RKO (cell line): ENCODE results near the gene CYP2C18.
"Not testable (repeated sequence)": the region's sequence is repeated elsewhere in the genome, so short reads cannot be mapped to it uniquely, and the experiment has no call there.

Experiments
- DNase-seq: peaks from one replicate; pipeline ENCODE4 v3.0.0-alpha.2; 2016; ENCODE audit warnings: low spot score

Gene CYP2C18

DNA sequence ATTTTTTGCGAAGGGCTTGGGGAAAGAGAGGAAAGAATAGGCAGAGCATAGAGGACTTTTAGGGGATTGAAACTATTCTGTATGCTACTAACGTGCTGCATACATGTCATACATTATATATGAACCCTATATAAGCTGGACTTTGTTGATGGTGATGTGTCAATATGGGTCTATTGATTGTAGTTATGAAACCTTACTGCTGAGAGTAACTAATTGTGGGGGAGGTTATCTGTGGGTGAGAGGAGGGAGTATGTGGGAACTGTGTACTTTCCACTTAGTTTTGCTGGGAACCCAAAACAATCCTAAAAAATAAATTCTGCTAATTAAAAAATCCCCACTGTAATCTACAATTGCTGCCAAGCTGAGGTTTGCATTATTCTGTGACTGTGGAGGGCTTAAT lies 63.6 kb downstream of the CYP2C18 start:
- no peak for DNase-seq

DNA sequence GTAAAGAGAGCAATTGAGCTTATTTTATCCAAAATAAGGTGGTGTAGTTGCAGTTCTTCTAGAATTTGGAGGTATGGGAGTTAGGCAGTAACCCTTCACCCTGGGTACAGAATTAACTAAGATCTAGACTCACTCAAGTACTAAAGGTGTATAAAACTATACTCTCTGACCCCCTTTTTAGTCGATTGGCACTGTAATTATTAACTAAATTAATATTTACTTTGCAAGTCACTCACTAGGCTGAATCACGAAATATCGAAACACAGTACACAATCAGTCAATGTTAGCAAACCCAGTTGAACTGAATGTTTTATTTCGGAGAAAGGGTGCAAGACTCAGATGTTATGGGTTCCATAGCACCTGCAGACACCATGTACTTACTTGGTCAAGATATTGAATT lies 64.3 kb downstream of the CYP2C18 start:
- DNase-seq, result no peak

DNA sequence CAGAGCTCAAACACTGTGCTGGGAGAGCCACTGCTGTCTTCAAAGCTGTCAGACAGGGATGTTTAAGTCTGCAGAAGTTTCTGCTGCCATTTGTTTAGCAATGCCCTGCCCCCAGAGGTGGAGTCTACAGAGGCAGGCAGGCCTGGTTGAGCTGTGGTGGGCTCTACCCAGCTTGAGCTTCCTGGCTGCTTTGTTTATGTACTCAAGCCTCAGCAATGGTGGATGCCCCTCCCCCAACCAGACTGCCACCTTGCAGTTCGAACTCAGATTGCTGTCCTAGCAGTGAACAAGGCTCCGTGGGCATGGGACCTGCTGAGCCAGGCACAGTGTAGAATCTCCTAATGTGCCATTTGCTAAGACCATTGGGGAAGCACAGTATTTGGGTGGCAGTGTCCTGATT lies 74.4 kb downstream of the CYP2C18 start:
- DNase-seq, result no peak

DNA sequence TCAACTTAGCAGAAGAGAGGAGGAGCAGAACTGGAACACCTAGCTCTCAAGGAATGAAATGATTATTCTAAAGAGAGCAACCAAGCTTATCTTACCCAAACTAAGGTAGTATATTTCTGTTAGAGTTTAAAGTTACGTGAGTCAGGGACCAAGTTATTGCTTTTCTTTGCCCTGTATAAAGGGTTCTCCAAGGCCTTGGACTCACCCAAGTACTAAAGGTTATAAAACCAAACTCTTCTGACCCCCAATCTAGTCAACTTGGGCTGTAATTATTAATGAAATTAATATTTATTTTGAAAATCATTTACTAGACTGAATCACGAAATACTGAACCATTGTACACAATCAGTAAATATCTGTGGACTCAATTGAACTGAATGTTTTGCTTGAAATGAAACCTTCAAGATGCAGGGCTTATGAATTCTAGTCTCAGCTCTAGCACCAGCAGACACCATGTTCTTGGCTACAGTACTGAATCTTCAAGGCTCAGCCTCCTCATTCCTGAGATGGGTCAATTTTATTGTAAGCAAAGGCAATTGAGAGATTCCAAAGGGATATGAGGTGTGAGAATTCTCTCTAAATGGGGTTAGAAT lies 77.2 kb downstream of the CYP2C18 start:
- no peak for DNase-seq

DNA sequence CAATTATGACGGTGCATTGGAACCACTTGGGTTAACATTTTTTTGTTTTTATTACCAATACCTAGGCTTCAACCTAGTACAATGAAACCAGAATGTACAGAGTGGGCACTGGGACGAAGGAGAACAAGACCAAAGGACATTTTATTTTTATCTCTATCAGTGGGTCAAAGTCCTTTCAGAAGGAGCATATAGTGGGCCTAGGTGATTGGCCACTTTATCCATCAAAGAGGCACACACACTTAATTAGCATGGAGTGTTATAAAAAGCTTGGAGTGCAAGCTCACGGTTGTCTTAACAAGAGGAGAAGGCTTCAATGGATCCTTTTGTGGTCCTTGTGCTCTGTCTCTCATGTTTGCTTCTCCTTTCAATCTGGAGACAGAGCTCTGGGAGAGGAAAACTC lies 78.9 kb downstream of the CYP2C18 start, which contains the start of gene CYP2C19:
Gene CYP2C19, plus strand, starts transcription at position 289 of the 400 bp plus-strand sequence. Its CDS starts 25 bp downstream, at position 314.
- no peak for DNase-seq

DNA sequence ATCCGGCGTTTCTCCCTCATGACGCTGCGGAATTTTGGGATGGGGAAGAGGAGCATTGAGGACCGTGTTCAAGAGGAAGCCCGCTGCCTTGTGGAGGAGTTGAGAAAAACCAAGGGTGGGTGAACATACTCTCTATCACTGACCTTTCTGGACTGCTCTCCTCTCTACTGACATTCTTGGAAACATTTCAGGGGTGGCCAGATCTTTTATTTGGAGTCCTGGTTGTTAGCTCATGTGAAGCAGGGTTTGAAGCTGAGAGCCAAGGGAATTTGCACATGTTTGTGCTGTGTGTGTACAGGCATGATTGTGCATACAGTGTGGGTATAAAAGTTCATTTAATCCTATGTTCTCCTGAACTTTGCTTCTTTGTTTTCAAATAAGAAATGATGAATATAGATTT lies 91.9 kb downstream of the CYP2C18 start:
- DNase-seq, result not testable (repeated sequence)

DNA sequence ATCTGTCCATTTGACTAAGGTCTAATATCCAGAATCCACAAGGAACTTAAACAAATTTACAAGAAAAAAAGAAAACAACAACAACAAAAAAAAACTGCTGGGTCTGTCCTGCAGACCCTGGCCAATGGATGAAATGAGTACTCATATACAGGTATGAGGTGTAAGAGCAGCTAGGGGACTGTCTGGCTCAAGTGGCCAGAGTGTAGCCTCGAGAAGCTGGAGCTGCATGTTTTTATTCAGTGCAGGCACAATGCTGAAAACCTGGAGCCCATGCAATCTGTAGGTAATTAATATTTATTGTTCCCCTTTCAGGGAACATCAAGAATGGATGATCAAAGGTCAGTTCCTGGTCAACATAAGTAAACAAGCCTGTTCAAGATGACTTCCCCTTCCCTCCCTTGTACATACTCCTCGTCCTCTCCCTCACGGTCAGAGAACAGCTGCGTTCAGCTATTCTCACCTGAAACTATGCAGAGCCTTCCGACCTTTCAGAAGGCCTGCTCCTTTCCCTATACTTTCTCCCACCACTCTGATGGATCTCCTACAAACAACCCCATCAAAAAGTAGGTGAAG lies 94.4 kb downstream of the CYP2C18 start:
- DNase-seq, result no peak

DNA sequence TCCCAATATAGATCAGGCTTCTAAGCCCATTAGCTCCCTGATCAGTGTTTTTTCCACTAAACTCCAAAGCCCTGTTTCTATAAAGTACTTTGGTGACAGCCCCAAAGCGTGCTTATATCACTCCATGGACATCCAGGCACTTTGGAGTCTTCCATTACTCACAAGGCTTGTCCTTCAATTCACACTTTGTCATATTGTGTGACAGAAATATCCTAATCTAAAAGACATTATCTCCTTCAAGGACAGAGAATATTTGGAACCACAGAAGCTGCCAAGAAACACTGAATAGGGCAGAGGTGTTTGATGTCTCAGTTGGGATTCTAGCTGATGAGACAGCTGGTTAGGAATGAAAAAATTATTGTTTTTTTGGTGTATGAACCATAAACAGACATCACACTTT lies 97.3 kb downstream of the CYP2C18 start:
- no peak for DNase-seq

DNA sequence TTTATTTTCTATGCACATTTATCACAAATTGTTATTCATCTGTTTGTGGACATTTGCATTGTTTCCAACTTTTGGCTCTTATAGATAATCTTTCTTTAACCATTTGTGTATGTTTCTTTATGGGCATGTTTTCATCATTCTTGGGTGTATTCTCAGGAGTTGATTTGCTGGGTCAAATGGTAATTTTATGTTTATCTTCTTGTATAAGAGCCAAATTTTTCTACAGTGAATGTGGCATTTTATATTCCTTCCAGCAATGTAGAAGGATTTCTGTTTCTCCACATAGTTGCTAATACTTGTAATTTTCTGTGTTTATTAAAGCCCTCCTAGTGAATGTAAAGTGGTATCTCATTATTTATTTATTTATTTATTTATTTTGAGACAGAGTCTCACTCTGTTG lies 100.7 kb downstream of the CYP2C18 start:
- no peak for DNase-seq

DNA sequence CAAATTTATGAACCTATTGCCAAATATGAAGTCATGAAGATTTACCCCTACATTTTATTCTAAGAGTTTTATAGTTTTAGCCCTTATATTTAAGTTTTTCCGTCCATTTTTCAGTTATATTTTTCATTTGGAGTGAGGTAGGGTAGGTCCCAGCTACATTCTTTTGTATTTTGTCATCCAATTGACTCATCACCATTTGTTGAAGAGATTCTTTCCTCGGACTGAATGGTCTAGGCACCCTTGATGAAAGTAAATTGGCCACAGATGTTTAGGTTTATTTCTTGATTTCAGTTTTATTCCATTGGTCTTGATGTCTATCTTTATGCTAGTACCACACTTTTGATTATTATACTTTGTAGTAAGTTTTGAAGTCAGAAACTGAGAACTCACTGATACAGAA lies 101.7 kb downstream of the CYP2C18 start:
- no peak for DNase-seq
